Suppressor macrophage treated with lipopolysaccharide for 1 hour (primary cell): ENCODE measurements around the gene DPH5.
A peak's percentile ranks its signal among the peaks of the same experiment; 100 is the strongest.

Experiments used
- DNase-seq, 3 donors: peaks; one replicate each; pipeline ENCODE4 v3.0.0-alpha.2; 2020 to 2022

The DPH5 gene

GRCh38 chr1:101029184-101029583 is 3.6 kb upstream of the DPH5 start:
- no peak for DNase-seq

- DNase-seq = no peak
Observed at GRCh38 chr1:101028466-101028865, 2.9 kb upstream of the DPH5 start.

- DNase-seq = no peak
Observed at GRCh38 chr1:101027194-101027772, 1.7 kb upstream of the DPH5 start.

DNA sequence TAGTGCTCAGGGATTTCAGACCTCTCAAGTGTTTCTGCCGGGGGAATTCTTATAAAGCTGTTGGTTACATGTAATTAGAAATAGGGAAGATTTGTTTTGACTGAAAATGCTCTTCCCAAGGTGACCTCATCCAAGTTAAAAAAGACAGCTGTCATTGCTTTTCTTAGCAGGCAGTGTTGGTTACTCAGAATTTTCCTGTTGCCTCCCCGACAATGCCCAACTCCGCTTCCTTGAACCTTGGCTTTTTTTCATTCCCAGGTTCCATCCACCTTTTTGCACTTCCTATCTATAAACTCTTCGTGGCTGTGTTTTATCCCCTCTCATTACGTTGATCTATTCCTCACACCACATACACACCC is 825 bp upstream of the DPH5 start:
- no peak for DNase-seq

GRCh38 chr1:101025283-101025656 is 314 bp downstream of the DPH5 start:
- DNase-seq = peak in 1 of 3 donors; percentile 7

DNA sequence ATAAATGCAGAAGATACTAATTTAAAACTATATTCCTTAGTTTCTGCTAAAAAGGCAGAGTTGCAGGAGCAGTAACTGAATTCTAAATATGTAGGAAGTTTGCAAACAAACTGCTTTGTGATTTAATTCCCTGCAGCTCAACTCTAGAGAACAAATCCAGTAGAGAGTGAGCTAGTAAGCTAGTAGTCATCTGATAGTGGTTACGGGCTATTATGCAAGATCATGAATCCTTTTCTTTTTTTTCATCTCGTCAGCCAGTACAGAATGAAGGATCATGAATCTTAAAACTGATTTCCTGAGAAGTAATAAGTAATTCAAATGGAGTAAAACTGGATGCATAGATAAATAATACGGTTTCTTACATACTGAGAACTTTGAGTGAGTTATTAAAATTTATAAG is 3.3 kb downstream of the DPH5 start:
- peak; percentile 12 to 63 (median 58) for DNase-seq

GRCh38 chr1:101017448-101017847 is 8.1 kb downstream of the DPH5 start:
- no peak for DNase-seq

DNA sequence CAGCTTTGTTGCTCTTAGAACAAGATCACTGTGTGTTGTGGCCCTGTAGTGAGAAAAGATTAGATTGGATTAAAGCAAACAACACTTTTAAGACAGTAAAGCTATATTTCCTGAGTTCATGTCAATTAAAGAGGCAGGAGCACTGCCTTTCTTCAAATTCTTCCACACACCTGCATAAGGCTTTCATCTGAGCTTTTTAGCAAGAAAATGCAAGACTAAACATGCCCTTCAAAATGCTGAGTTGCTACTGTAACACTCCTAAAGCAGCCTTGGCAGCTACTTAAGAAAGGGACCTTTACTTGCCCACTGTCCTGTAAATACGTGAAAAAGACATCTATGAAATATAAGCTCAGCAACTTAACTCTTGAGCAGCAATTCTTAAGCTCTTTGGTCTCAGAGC is 11.8 kb downstream of the DPH5 start:
- no peak for DNase-seq

- DNase-seq = no peak
Observed at GRCh38 chr1:101008229-101008834, 17.3 kb downstream of the DPH5 start.

DNA sequence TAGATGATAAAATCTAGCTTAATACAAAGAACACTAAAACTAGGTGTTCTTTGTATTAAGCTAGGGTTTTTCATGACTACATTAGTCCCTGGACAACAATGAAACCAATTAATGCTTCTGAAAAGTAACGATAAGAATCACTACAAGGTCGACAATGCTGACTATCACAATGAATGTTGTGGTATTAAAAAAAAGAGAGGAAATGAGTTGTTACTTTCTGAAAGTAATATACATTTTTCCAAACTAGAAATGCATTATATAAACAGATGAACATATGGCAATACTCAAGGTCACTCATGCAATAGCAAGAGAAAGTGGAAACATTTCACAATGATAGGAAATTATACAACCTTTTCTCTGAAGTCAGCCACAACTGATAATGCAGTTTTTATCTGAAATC is 19.0 kb downstream of the DPH5 start:
- DNase-seq = no peak

DNA sequence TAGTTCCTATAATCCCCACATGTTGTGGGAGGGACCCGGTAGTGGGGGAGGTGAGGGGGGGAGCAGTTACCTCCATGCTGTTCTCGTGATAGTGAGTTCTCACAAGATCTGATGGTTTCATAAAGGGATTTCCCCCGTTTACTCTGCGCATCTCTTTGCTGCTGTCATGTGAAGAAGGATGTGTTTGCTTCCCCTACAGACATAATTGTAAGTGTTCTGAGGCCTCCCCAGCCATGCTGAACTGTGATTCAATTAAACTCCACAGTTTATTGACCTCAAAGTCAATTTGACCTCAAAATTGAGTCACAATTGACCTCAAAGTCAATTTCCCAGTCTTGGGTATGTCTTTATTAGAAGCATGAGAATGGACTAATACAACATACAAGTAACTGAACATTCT is 19.7 kb downstream of the DPH5 start:
- DNase-seq = no peak

GRCh38 chr1:101005183-101005582 is 20.4 kb downstream of the DPH5 start:
- DNase-seq = no peak

GRCh38 chr1:101004670-101005069 is 20.9 kb downstream of the DPH5 start:
- peak; percentile 16 to 36 (median 26) for DNase-seq

DNA sequence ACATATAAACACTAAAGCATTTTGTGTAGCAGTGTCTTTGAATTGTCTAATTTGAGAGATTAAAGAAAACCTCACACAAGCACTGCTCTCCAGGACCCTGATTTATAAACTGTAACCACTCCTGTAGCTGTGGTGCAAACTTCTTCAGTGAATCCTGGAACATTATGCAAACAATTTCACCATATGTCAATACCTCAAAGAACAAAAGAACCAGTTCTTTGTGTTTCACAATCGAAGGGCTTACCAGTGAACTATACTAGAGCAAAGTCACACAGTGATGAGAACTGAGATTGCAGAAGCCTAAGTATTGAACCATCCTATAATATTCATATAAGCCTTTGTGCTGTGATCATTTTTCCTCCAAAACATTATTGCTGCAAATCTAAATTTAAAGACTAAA is 21.5 kb downstream of the DPH5 start:
- peak in 2 of 3 donors; percentile 13 to 29 for DNase-seq

- DNase-seq = no peak
Observed at GRCh38 chr1:101003012-101003650, 22.5 kb downstream of the DPH5 start.

GRCh38 chr1:101002551-101002950 is 23.0 kb downstream of the DPH5 start:
- DNase-seq = peak; percentile 58 to 73 (median 72)

GRCh38 chr1:101000131-101000873 is 25.3 kb downstream of the DPH5 start:
- DNase-seq = no peak

DNA sequence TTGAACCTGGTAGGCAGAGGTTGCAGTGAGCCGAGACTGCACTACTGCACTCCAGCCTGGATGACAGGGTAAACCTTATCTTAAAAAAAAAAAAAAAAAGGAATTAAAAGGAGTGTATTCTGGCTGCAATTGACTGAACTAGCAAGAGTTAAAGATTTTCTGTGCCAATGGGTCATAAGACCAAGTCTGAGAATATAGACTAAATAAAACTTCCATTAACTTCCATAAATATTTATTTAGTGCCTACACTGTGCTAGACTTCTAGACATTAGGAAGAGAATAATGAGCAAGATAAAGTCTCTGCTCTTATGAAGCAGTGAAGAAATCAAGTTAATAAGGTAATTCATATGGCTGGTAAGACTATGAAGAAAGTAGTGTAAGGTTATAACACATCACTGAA is 27.2 kb downstream of the DPH5 start:
- no peak for DNase-seq

DNA sequence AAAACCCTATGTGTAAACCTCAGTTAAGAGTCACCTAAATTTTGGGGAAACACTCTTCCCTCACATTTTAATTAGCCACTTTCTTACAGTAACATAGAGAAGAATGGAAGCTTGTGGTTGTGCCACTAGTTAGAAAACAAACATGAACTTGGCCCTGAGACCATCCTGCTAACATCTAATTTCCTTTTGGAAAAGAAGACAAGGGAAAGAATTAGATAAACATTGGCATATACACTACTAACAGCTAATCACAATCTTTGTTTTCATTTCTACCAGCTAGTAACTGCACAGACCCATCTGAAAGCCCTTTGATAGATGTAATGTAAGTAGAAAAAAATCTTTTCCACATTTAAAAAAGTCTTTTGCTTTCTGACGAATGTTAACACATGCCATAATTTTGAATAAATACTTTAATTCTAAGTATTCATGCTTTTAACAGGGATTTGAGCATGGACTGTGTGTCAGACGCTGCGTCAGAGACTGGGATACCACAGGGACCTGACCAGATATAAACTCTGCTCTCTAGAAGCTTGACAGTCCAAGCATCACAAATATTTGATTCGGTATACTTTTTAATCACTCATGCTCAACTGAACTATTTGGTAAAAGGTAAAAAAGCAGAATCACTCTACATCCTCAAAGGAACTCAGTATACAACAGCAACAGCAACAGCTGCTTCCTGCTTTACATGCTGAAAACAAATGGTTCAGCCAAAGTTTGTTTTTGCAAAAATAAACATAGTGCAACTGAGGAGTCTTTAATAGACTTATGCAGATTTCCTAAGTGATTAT is 30.2 kb downstream of the DPH5 start:
- no peak for DNase-seq

- no peak for DNase-seq
Observed at GRCh38 chr1:100989306-100990077, 36.1 kb downstream of the DPH5 start.

DNA sequence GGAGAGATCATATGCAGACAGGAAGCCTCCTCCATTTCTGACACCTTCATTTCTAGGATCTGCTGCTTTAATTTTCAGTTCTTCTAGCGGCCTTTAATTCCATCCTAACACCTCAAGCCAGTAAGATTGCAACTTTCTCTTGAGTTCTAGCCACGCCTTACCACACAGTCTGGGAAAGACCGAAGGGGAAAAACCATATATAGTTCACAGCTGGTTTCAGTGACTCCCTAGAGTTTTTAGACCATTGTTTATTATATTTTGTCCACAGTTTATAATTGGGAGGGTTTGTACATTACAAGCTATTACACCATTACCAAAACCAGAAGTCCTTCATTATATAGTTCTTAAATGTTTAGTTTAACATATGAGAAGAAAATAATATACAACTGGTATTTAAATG is 37.5 kb downstream of the DPH5 start:
- no peak for DNase-seq

- no peak for DNase-seq
Observed at GRCh38 chr1:100982793-100983192, 42.8 kb downstream of the DPH5 start.
